Measurements from ENCODE around the gene SDK2.

Gene SDK2

DNA sequence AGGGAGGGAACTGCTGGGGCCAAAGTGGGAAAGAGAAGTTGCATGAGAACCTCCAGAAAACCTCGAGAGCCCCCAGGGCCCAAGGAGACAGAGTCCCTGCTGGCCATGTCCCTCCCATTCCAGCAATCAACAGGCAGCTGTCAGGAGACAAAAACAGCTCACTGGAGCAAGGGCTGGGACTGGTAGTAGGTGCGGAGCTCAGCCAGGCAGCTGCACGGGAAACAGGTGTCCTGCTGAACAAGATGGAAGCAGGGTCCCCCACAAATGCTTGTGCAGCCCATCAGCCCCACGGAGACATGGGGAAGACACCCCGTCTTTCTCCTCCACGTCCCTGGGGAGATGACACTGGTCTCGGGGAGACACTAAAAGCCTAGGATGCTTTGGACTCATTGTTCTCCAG lies 34.5 kb downstream of the SDK2 start:
- DNase-seq (ENCODE audit: low read depth) = no peak

DNA sequence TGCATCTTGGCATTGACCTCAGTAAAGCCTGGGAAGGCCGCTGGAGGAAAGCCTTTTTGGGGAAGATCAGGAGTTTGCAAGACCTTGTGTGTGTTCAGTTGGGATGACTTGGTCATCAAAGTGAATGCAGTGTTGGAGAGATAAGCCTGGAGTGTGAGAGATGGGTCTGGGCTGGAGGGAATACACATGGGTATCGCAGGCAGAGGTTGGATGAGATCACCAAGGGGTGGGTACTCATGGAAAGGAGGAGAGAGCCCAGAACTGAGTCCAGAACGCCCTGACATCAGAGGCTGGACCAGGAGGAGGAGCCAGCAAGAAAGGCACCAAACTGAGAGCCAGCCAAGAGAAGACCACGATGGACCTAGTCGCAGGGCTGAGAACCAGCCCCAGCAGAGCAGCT lies 35.2 kb downstream of the SDK2 start:
- DNase-seq (ENCODE audit: low read depth) = no peak

DNA sequence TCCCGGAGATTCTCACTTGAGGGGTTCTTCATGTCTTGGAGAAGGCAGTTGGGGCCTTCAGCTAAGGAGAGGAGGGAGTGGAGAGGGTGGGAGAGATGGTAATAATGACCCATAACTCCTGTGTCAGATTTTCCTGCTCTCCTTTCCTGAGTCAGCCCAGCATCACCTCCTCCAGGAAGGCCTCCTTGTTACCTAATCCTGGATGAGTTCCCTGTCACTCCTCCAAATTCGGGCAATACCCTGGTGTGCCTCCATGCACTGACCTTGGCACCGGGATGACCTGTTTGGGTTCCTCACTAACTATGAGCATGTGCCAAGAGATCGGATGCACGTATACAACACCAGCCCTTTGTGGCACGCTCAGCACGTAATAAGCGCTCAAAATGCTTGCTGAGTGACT lies 38.8 kb downstream of the SDK2 start:
- DNase-seq (ENCODE audit: low read depth) = no peak

DNA sequence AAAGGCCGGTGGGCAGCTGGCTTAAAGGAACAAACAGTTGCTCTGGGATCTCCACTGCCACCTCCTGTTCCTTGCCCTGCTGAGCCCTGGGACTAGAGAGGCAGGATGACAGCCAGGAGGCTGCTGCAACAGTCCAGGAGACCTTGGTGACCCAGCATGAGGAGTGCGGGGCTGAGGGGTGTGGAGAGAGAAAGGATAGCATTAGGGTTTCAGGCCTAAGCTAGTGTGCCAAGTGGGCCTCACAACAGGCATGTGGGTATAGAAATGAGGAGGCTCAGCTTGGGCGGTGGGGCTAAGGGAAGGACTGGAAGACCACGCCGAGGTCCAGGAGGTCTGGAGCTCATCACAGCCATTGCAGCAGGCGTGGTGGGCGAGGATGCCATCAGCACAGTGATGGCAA lies 39.8 kb downstream of the SDK2 start:
- no peak for DNase-seq (ENCODE audit: low read depth)

DNA sequence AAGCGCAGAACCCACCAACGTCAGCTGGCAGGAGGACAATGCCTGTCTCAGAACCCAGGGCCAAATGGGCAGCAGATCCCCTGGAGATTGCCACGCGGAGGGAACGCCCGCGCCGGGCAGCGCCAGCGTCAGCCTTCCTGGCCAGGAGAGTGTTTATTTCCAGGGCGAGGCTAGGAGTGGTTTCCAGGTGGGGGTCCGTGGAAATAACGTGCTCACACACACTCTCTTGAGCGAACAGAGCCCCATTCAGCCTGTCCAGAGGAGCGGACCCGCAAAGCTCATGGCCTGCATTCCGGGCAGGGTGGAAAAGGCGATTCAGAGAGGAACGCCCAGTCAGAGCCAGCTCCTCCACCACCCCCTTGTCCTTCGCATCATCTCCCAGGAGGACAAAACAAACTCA lies 40.3 kb downstream of the SDK2 start:
- DNase-seq (ENCODE audit: low read depth) = no peak

DNA sequence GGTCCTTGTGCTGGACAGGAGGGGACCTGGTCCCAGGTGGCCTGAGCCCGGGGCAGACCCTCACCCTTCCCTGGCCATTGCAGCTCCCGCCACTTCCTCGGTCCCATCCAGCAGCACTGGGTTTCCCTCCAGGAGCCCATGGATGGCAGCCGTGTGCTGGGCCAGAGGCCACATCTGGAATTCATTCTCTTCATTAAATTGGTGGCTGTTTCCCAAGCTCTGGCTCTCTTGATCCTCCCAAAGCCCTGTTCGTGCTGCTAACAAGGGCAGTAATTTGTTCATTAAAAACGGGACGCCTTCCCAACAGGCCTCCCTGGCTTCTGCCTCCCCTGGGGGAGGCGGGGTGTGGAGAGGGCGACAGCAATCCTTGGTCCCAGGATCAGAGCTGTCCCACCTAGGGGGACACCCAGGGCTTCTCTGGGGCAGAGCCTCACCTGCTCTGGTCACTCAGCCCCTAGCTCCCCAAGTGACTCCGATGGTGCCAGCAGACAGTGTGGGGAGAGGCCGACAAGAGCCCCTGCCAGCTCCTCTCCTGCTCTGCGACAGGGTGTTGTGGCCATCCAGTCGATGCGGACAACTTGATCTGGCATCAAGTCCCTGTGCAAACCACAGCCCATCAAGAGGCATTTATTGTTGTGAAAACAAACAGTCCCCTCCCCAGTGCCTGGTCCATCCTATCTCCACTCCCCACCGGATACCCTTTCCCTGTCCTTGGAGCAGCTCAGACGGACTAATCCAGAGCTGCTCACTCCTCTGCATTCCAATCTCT lies 44.0 kb downstream of the SDK2 start:
- no peak for DNase-seq (ENCODE audit: low read depth)

DNA sequence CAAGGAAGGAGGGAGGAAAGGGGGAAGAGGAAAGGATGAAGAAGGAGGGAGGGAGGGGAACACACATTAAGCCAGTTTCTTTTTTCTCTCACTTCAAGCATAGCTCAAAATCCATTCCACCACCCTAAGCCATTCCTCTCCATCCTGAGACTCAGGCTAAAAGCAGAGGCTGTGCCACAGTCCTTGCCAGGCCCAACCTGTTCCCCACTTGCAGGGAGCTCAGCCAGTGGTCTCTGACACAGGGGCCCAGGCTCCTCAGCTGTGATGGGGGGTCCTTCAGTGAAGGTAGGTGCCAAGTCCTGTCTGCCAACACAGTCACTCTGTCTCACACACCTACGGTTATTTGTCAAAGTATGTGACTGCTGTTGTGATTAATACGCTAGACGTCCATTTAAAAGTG lies 44.6 kb downstream of the SDK2 start:
- no peak for DNase-seq (ENCODE audit: low read depth)

DNA sequence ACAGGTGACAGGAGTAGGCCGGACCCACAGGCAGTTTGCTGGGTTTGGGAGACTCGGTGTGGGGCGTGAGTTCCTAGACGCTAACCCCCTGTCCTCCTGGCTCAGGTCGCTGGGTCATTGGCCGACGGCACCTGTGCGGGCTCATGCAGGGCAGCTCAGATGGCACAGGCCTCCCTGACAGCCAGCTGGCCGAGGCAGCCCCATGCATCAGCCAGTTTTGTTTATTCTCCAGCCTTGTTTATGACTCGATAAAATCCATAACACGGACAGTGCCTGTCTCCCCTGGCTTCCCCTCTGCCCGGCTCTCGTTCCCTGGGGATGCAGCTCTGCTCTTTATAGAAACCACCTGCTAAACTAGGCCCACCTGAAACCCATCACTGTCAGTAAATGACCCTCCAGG lies 46.0 kb downstream of the SDK2 start:
- no peak for DNase-seq (ENCODE audit: low read depth)

DNA sequence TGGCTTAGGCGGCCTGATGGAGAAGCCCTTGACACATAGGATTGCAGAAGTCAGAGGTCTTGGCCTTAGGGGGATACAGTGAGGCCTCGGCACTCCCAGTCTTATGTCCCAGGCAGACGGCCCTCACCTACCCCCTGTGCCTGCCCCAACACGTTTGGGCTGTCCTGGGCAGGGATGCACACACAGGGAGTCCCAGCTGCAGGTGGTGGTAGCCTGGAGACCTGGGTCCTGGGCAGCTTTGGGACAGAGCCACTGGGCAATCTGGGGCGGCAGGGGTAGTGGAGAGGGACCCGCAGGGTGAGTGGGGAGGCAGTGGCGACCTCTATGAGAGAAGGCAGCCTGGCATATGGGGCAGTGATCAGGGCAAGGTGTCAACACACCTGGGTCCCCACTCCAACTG lies 48.3 kb downstream of the SDK2 start:
- no peak for DNase-seq (ENCODE audit: low read depth)

DNA sequence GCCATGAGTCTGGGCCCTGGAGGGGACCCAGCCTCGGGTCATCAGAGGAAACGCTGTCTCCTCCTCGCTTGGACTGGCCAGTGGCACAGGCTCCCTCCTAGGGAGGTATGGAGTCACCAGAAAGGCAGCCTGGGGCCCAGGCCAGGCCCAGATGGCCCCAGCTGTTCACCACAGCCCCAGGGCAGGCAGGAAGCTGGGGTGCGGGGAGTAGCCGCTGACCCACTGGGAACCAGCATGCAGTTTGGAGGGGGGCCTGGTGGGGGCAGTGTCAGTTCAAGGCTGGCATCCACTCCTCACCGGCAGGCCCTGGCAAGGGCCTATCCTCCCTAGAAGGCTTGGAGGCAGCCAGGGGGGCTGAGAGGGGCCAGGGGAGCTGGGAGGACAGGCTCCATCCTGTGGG lies 48.8 kb downstream of the SDK2 start:
- no peak for DNase-seq (ENCODE audit: low read depth)

DNA sequence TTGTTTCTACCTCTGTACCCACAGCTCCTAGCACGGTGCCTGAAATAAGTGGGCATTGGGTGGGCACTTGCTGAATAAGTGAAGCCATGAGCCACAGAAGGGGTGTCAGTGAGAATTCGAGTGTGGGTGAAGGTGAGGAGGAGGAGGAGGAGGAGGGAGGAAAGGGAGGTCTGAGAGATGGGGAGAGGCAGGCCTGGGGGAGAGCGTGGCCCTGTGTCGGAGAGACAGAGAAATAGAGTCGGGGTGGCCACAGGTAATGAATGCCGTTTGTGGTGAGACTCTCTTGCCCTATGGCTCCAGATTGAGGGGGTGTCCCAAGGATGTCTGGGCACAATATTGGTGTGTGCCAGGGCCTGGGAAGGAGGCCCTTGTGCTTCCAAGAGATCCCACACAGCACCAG lies 49.2 kb downstream of the SDK2 start:
- no peak for DNase-seq (ENCODE audit: low read depth)

DNA sequence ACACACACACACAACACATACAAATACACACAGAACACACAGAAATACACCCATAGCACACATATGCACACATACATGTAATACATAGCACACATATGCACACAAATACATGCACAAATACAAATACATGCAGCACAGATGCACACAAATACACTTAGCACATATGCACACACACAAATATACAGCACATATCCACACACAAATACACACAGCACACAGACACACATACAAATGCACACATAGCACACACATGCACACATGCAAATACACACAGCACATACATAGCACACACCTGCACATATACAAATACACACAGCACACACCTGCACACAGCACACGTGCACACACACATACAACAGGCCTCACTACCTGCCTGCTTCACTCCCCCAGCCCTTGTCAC lies 49.6 kb downstream of the SDK2 start:
- no peak for DNase-seq (ENCODE audit: low read depth)

DNA sequence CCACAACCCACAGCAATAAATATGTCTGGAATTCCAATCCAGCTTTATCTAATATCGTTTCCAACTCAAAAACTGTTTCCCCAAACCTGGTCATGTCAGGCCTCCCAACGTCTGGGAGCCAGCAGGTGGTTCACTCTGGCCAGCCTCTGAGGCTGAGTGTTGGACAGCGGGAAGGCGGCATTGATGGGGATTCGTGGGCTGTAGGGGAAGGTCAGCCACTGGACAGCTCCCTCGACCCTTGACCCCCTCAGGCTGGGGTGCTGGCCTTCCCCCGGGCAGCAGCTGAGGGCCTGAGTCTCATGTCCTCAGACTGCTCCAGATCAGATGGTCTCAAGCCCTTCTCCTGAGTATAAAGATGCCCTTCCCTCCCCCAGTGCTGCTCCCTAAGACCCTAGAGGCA lies 50.2 kb downstream of the SDK2 start:
- DNase-seq (ENCODE audit: low read depth) = no peak

DNA sequence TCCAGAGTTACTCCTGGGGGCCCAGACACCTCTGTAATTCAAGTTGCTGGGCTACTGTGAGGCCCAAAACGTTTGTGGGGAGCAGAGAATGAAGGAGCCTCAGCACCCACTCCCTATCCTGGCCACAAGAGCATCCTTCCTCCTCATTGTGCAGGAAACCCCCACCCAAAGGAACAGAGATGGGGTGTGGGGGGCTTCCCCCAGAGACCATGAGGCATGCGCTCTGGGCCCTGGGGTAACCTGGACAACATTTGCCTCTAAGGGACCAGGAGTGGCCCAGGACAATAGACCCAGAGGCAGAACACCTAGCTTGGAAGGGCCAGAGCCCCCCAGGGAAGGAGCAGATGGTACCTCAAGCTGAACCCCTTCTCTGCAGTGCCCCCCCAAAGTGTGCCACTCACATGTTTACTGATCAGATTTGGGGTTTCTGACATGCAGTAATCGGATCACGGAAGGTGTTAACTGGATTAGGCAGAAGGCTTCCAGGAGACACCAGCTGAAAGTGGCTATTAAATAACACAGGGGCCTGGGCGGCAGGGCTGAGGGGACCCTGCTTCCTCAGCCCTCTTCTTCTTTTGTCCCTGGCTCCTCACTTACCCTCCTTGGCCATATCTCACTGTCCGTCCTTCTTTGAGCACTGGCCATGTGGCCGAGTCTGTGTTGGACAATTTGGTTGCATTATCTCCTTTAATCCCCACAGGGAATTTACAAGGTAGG lies 50.8 kb downstream of the SDK2 start:
- no peak for DNase-seq (ENCODE audit: low read depth)

DNA sequence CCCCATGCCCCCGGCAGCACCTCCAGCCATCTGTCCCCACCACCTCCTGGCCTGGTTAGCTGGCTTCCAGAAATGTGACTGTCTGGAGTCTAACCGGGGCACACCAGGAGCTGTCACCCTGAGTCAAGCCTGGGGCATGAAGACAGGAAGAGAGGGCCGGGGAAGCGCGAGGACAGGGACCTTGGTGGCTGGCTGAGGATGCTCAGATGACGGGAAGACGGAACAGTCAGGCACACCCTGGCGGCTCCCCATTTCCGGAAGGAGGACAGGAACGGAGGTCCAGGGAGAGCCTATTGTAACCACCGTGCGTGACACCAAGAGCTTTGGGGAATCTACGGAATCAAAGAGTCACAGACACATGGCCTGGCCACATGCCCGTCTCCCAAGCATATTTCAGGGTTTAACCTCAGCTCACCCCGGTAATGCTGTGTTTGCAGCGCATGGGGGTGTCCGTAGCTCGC lies 51.7 kb downstream of the SDK2 start:
- DNase-seq (ENCODE audit: low read depth) = no peak

DNA sequence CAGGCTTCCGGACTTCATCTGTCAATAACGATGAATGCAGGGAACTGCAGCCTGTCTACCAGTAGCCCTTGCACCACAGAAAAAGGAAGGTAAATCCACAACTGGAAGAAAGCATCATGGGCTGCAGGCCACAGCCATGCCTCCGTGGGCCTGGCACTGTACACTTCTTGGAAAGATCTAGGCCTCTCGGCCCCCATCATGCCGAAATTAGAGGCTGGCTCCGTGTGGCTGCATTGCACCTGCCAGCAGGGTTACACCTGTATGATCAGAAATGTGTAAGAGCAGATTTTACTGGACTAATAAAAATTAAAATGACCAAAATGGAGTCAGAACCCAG lies 52.2 kb downstream of the SDK2 start:
- DNase-seq (ENCODE audit: low read depth) = no peak

DNA sequence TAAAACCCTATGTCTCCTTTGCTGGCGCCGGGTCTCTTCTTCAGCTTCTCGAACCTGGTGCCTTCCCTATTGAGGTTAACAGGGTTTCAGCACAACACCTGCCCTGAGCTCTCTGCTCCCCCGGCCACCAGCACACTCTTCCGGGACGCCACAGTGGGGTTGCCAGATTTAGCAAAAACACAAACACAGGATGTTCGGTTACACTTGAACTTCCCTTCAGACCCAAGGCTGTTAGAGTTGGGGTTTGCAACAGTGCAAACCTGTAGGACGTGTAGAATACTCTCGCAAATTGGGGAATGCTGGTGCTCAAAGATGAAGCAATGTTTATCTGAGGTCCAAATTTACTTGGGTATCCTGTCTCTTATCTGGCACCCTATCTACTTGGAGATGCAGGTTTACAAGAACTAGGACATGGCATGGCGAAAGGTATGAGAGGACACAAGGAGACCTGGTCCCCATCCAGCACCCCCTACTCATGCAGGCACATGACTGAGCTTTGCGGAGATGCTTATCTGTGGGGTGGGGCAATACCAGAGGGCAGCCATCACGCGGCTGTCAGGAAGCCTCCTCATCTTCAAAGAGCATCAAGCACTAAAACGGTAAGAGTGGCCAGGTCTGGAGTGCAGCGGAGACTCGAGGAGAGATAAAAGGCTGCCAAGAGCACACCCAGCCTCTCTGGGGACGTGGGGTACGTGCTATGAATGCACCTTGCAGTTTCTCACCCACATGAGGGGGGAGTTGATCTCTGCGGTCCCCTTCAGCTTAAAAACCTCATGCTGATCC lies 52.8 kb downstream of the SDK2 start:
- DNase-seq (ENCODE audit: low read depth) = peak; percentile 27

DNA sequence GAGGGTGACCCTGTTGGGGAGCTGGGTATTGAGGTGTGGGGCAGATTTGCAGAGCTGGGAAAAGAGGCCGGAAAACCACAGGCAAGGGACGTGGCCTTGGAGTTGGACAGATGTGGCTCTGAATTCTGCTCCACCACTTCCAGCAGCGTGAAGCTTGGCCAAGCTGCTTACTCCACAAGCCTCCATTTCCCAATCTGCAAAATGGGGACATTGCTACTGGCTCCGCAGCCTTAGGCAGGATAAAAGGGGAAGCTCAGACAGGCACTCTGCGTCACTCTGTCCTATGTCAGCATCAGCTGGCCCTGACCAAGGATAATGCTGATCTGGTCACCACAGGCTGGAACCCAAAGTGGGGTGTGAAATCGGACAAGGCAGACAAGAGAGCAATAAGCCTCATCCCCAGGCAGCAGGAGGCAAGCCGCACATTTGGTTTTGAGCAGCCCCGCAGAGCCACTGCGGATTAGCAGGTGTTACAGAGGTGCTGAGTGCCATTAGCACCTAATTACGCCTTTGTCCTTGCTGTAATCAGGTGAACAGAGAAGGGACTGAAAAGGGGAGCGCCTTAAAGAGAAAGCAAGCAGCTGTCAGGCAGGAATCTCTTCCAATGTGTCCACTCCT lies 54.8 kb downstream of the SDK2 start:
- no peak for DNase-seq (ENCODE audit: low read depth)

DNA sequence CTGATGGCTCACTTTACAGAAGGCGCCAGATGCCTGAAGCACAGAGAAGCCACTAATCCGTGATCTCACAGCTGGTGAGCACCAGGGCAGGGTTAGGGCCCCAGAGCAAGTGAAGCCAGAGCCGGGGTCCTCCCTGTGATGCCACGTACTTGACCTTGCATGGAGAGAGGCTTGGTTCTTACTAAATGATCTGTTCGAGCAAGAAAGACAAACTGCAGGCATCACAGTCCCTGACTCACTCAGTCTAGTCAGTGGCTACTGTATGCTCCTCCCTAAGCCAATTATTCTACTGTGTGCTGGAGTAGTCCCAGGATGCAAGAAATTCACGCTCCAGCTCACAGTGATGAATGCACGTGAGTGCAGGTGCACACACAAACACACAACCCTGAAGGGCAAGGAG lies 55.4 kb downstream of the SDK2 start:
- no peak for DNase-seq (ENCODE audit: low read depth)

DNA sequence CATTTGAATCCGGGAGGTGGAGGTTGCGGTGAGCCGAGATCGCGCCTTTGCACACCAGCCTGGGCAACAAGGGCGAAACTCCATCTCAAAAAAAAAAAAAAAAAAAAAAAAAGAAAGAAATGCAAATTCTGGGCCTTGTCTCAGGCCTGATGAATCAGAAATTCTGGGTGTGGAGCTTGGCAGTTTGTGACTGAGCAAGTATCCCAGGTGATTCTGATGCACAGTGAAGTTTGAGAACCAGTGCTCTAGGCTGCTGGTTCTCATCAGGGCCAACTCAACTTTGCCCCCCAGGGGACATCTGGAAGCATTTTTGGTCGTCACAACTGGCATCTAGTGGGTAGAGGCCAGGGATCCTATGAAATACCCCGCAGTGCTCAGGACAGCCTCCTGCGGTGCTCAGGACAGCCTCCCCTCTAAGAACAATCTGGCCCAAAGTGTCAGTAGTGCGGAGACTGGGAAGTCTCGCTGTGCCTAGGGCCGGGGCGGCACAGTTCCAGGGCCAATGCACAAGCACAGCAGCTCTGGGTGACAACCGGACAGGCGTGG lies 55.9 kb downstream of the SDK2 start:
- DNase-seq (ENCODE audit: low read depth) = no peak

DNA sequence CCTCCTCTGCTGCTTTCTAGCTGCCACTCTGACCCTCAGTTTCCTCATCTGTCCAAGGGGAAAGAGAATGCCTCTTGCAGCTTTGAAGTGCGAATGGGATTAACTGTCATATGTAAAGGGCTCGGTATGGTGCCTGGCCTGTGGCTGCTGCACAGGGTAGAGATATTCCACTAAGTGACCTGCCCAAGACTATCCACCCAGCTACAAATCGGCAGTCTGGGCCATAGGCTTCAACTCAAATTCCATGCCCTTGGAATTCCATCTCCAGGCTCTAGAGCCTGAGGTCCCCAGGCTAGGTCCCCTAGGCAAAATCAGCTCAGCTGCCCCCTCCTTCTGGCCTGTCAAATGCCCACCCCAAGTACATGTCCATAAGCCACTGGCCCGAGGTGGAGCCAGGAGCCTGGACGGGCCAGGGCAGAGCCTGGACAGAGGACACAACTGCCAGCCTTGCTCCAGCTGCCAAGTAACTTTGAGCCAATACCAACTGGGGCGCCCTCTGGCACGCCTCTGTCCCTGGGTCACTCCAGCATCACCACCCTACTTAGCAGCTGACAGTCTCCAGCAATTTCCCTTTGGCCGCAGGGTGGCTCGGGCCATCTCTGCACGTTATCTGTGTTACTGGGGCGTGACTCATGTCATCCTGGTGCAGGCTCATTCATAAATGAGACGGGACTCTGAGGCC lies 57.2 kb downstream of the SDK2 start:
- no peak for DNase-seq (ENCODE audit: low read depth)

Measured in stimulated activated CD8-positive, alpha-beta memory T cell treated with anti-CD3 and anti-CD28 coated beads, Interleukin-12 subunit alpha, Interleukin-12 subunit beta, amount 100 ng/mL, for 1 hour (primary cell).